Lower lobe of right lung (tissue), 2 donors: ENCODE measurements around the gene ELOVL1. TPM values are rescaled to one million over a fixed set of nuclear protein-coding genes. Genes with fewer than 3 reads are reported as not detected.
A peak's percentile ranks its signal among the peaks of the same experiment; 100 is the strongest.

Experiments
- ATAC-seq, 2 donors: fragments of 200-7000 bp; cut with Tn5 transposase; one replicate each; pipeline ENCODE4 v1.9.1; 2020 to 2022; ENCODE audit warnings: mild to moderate bottlenecking in 2 of 2, moderate library complexity in 2 of 2
- DNase-seq: peaks from one replicate; pipeline ENCODE4 v3.0.0-alpha.2; 2020
- H3K27ac ChIP-seq: fragments of 200-600 bp; one replicate; pipeline ENCODE4 v1.8.0; 2022
- H3K27me3 ChIP-seq: fragments of 200-600 bp; one replicate; pipeline ENCODE4 v1.8.0; 2022; ENCODE audit warnings: low read depth
- H3K36me3 ChIP-seq: fragments of 200-600 bp; one replicate; pipeline ENCODE4 v1.8.0; 2022; ENCODE audit warnings: mild to moderate bottlenecking
- H3K4me1 ChIP-seq: fragments of 200-600 bp; one replicate; pipeline ENCODE4 v1.8.0; 2022
- H3K4me3 ChIP-seq: fragments of 200-600 bp; one replicate; pipeline ENCODE4 v1.8.0; 2022; ENCODE audit warnings: mild to moderate bottlenecking
- H3K9me3 ChIP-seq: fragments of 200-600 bp; one replicate; pipeline ENCODE4 v1.8.0; 2022
- intact Hi-C: fragments of 100-400 bp; cut with DNase I; formaldehyde crosslinking; loops from one replicate; pipeline ENCODE4 v1.11.0; 2022
- total RNA-seq: library from RNA; stranded (reverse); fragmentation: NEBNext Ultra II Directional; extraction: Animal tissue kit (Norgen Biotek cat#: 25700); gene quantifications from one replicate; pipeline ENCODE4 v1.2.1, GENCODE V29; 2021
- TF ChIP-seq, protein P1 (sequence below): fragments of 200-600 bp; IDR thresholded peaks from one replicate; pipeline ENCODE4 v1.8.0; 2022; ENCODE audit warnings: antibody characterized with exemption, mild to moderate bottlenecking
- donor health status: DM: no; HTN: yes; CAD: no; lungs with severe emphysema.

ELOVL1 gene
- total RNA-seq, 1 donor from 2014 or later: 99.8 TPM

DNA sequence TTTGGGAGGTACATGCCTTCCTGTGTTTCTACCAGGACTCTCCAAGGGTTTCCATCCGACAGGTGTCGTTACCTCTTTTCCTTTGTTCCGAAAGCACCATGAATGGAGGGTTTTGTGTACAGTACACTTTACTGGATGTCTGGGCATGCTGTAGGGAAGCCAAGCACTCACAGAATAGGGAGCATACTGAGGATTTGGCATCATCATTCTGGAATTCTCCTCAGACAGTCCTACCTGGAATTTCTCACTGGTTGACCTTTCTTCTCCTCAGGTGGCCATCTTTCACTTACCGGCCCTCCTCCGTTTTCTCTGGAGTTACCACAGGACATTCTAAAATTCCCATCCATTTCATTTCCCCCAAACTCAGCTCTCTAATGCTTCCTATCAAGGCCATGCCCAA lies 36.1 kb downstream of the ELOVL1 start:
- no peaks in the 10 kb centered on the region for H3K36me3 ChIP-seq
- no peak overlapping the region for H3K4me3 ChIP-seq
- H3K27ac ChIP-seq: no peak overlapping the region
- ATAC-seq: no peak
- no peak for DNase-seq
- intact Hi-C loops: no loop called here
- TF ChIP-seq, protein P1, sequence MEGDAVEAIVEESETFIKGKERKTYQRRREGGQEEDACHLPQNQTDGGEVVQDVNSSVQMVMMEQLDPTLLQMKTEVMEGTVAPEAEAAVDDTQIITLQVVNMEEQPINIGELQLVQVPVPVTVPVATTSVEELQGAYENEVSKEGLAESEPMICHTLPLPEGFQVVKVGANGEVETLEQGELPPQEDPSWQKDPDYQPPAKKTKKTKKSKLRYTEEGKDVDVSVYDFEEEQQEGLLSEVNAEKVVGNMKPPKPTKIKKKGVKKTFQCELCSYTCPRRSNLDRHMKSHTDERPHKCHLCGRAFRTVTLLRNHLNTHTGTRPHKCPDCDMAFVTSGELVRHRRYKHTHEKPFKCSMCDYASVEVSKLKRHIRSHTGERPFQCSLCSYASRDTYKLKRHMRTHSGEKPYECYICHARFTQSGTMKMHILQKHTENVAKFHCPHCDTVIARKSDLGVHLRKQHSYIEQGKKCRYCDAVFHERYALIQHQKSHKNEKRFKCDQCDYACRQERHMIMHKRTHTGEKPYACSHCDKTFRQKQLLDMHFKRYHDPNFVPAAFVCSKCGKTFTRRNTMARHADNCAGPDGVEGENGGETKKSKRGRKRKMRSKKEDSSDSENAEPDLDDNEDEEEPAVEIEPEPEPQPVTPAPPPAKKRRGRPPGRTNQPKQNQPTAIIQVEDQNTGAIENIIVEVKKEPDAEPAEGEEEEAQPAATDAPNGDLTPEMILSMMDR: no peak
- H3K9me3 ChIP-seq: no peaks in the 10 kb centered on the region
- H3K4me1 ChIP-seq: peaks cover 13% of the 10 kb centered on the region
- H3K27me3 ChIP-seq: no peaks in the 10 kb centered on the region

DNA sequence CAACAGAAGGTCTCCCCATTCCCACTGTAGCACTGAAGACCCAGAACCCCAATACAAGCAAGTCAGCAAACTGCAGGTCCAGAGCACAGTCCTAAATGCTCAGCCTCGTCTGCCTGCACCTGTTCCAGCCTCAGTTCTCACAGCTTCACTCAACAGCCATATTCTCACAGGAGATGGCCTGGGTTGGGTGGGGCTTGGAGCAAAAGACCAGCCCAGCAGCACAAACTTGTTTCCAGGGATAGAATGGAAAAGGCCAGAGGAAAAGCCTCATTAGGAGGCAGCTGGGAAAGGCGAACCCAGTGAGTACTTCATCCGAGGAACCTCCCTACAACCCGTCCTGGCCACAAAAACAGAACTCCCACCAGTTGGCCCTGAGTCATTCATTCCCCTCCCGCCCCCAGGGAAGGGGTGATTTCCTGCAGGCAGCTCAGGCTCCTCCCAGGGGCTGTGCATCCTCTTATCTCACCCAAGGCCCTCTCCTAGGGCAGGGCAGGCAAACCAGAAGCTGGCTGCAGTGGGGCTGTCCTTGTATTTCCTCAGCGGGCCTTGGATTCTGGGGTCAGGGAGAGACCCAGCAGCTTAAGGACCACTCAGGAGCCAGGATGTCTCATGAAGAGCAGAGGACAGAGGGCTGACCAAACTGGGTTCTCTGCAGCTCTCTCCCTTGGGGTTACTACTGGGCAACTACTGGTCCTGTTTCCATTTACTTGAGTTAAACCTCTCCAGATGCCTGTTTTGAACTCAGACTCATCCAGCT lies 37.6 kb downstream of the ELOVL1 start:
- TF ChIP-seq, protein P1: no peak
- no peaks in the 10 kb centered on the region for H3K36me3 ChIP-seq
- no peaks in the 10 kb centered on the region for H3K27me3 ChIP-seq
- no peak overlapping the region for H3K4me3 ChIP-seq
- DNase-seq (no peak), ATAC-seq (peak; percentile 77 to 86)
- H3K27ac ChIP-seq: peak overlapping the region; percentile 58
- no peaks in the 10 kb centered on the region for H3K9me3 ChIP-seq
- peaks cover 13% of the 10 kb centered on the region for H3K4me1 ChIP-seq
- intact Hi-C loops: no loop called here

DNA sequence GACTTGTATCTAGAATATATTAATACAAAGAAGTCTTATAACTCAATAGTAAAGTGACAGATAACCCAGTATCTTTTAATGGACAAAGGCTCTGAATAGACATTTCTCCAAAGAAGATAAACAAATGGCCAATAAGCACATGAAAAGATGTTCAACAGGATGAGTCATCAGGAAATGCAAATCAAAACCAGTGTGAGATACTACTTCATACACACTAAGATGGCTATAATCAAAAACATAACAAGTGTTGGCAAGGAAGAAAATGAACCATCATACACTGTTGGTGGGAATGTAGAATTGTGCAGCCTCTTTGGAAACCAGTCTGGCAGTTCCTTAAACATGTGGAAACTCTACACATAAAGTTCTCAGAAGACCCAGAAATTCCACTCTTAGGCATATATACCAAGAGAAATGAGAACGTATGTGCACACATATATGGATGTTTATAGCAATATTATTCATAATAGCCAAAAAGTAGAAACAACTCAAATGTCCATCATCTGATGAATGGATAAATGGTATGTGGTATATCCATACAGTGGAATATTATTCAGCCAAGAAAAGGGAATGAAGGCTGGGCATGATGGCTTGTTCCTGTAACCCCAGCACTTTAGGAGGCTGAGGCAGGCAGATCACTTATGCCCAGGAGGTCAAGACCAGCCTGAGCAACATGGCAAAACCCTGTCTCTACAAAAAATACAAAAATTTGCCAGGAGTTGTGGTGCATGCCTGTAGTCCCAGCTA lies 40.1 kb downstream of the ELOVL1 start:
- no peak for DNase-seq
- TF ChIP-seq, protein P1: no peak
- H3K36me3 ChIP-seq: no peaks in the 10 kb centered on the region
- H3K27me3 ChIP-seq: no peaks in the 10 kb centered on the region
- ATAC-seq: no peak
- H3K9me3 ChIP-seq: no peaks in the 10 kb centered on the region
- peaks cover 13% of the 10 kb centered on the region for H3K4me1 ChIP-seq
- H3K4me3 ChIP-seq: no peak overlapping the region
- intact Hi-C loops: no loop called here
- H3K27ac ChIP-seq: no peak overlapping the region

DNA sequence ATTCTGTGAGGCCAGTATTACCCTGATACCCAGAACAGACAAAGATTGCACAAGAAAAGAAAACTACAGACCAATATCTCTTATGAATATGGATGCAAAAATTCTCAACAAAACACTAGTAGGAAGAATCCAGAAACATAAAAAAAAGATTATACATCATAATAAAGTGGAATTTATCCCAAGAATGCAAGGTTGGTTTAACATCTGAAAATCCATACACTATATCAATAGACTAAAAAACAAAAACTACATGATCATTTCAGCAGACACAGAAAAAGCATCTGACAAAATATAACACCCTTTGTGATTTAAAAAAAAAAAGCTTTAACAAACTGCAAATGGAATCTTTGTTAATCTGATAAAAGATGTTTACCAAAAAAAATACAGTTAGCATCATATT lies 42.4 kb downstream of the ELOVL1 start:
- H3K9me3 ChIP-seq: no peaks in the 10 kb centered on the region
- no peak overlapping the region for H3K27ac ChIP-seq
- H3K4me1 ChIP-seq: peaks cover 10% of the 10 kb centered on the region
- peaks cover 8% of the 10 kb centered on the region for H3K36me3 ChIP-seq
- DNase-seq (no peak), ATAC-seq (no peak)
- intact Hi-C loops: no loop called here
- TF ChIP-seq, protein P1: no peak
- H3K27me3 ChIP-seq: no peaks in the 10 kb centered on the region
- no peak overlapping the region for H3K4me3 ChIP-seq

DNA sequence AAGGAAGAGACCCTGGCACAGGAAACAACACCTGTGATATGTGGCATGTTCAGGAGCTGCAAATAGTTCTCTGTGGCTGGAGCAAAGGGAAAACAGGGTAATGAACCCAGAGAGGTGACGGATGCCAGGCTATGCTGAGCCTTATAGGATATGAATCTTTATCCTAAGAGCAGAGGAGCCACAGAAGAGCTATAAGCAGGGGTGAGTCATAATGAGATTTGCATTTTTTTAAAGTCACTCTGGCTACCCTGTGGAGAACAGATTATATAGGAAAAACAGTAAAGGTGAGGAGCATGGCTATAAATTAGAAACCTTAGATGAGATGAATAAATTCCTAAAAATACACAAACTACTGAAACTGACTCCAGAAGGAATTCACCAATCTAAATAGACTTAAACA lies 43.0 kb downstream of the ELOVL1 start:
- DNase-seq: no peak
- no peak overlapping the region for H3K27ac ChIP-seq
- peaks cover 8% of the 10 kb centered on the region for H3K36me3 ChIP-seq
- no peak for ATAC-seq
- peaks cover 5% of the 10 kb centered on the region for H3K4me1 ChIP-seq
- TF ChIP-seq, protein P1: no peak
- intact Hi-C loops: no loop called here
- H3K27me3 ChIP-seq: no peaks in the 10 kb centered on the region
- no peak overlapping the region for H3K4me3 ChIP-seq
- no peaks in the 10 kb centered on the region for H3K9me3 ChIP-seq
